ENCODE results near the gene LMBR1. TPM values are rescaled to one million over a fixed set of nuclear protein-coding genes. Genes with fewer than 3 reads are reported as not detected.
"Not testable (repeated sequence)": the region's sequence is repeated elsewhere in the genome, so short reads cannot be mapped to it uniquely, and the experiment has no call there.

The LMBR1 gene
- total RNA-seq, 1 donor from 2014 or later, result 30.7 TPM

GRCh38 chr7:156823435-156823834 lies 69.5 kb downstream of the LMBR1 start:
- intact Hi-C loops (cut with DNase I), result no loop called here

GRCh38 chr7:156820445-156821063 lies 72.4 kb downstream of the LMBR1 start:
- ATAC-seq (ENCODE audit: poor library complexity) (no peak), DNase-seq (no peak)
- intact Hi-C loops (cut with DNase I), result no loop called here

More at GRCh38 chr7:156823435-156823834, 69.5 kb downstream of the LMBR1 start:
- ATAC-seq (ENCODE audit: poor library complexity) (no peak), DNase-seq (no peak)

GRCh38 chr7:156819733-156820295 lies 73.2 kb downstream of the LMBR1 start:
- DNase-seq (no peak), ATAC-seq (ENCODE audit: poor library complexity) (no peak)
- intact Hi-C loops (cut with DNase I), result loop anchor here (10.0 kb wide), 1 partner anchor 1025 kb away; no protein-coding TSS in a partner anchor

- DNase-seq, result no peak
- intact Hi-C loops (cut with DNase I), result loop anchor here (10.0 kb wide), 1 partner anchor 1023 kb away; no protein-coding TSS in a partner anchor
- ATAC-seq (ENCODE audit: poor library complexity), result no peak
Observed at GRCh38 chr7:156818133-156818532, 74.8 kb downstream of the LMBR1 start.

GRCh38 chr7:156816943-156817572 lies 75.9 kb downstream of the LMBR1 start:
- intact Hi-C loops (cut with DNase I), result loop anchor here (10.0 kb wide), 1 partner anchor 1022 kb away; no protein-coding TSS in a partner anchor
- ATAC-seq (ENCODE audit: poor library complexity), result no peak
- DNase-seq, result no peak

GRCh38 chr7:156811706-156812105 lies 81.3 kb downstream of the LMBR1 start:
- no peak for ATAC-seq (ENCODE audit: poor library complexity)
- no peak for DNase-seq
- intact Hi-C loops (cut with DNase I), result loop anchor here (10.0 kb wide), 1 partner anchor 1017 kb away; no protein-coding TSS in a partner anchor

GRCh38 chr7:156803656-156804055 lies 89.3 kb downstream of the LMBR1 start:
- DNase-seq; ATAC-seq (ENCODE audit: poor library complexity); intact Hi-C loops (cut with DNase I): not testable (repeated sequence)

- ATAC-seq (ENCODE audit: poor library complexity) (no peak), DNase-seq (no peak)
- intact Hi-C loops (cut with DNase I), result no loop called here
Observed at GRCh38 chr7:156802214-156802613, 90.8 kb downstream of the LMBR1 start.

GRCh38 chr7:156795415-156795814 lies 97.6 kb downstream of the LMBR1 start:
- no peak for ATAC-seq (ENCODE audit: poor library complexity)
- intact Hi-C loops (cut with DNase I), result no loop called here

GRCh38 chr7:156793334-156793733 lies 99.6 kb downstream of the LMBR1 start:
- no peak for ATAC-seq (ENCODE audit: poor library complexity)
- intact Hi-C loops (cut with DNase I), result no loop called here
- DNase-seq, result no peak

More at GRCh38 chr7:156795415-156795814, 97.6 kb downstream of the LMBR1 start:
- no peak for DNase-seq

- no peak for ATAC-seq (ENCODE audit: poor library complexity)
- peak; percentile 52 for DNase-seq
- intact Hi-C loops (cut with DNase I), result no loop called here
Observed at GRCh38 chr7:156792611-156793010, 100.4 kb downstream of the LMBR1 start.

- intact Hi-C loops (cut with DNase I), result no loop called here
- ATAC-seq (ENCODE audit: poor library complexity) (no peak), DNase-seq (no peak)
Observed at GRCh38 chr7:156791241-156791640, 101.7 kb downstream of the LMBR1 start.

- ATAC-seq (ENCODE audit: poor library complexity), result no peak
- no peak for DNase-seq
- intact Hi-C loops (cut with DNase I), result no loop called here
Observed at GRCh38 chr7:156790264-156790663, 102.7 kb downstream of the LMBR1 start.

GRCh38 chr7:156785998-156786543 lies 106.9 kb downstream of the LMBR1 start:
- DNase-seq (no peak), ATAC-seq (ENCODE audit: poor library complexity) (no peak)
- intact Hi-C loops (cut with DNase I), result no loop called here

- intact Hi-C loops (cut with DNase I), result no loop called here
- DNase-seq, result no peak
- ATAC-seq (ENCODE audit: poor library complexity), result no peak
Observed at GRCh38 chr7:156783864-156784263, 109.1 kb downstream of the LMBR1 start.

GRCh38 chr7:156781972-156782371 lies 111.0 kb downstream of the LMBR1 start:
- no peak for ATAC-seq (ENCODE audit: poor library complexity)

GRCh38 chr7:156780724-156781455 lies 112.1 kb downstream of the LMBR1 start:
- intact Hi-C loops (cut with DNase I), result no loop called here
- DNase-seq (no peak), ATAC-seq (ENCODE audit: poor library complexity) (no peak)

More at GRCh38 chr7:156781972-156782371, 111.0 kb downstream of the LMBR1 start:
- no peak for DNase-seq
- intact Hi-C loops (cut with DNase I), result no loop called here

- DNase-seq (no peak), ATAC-seq (ENCODE audit: poor library complexity) (no peak)
- intact Hi-C loops (cut with DNase I), result no loop called here
Observed at GRCh38 chr7:156778668-156779067, 114.3 kb downstream of the LMBR1 start.

- intact Hi-C loops (cut with DNase I), result no loop called here
- no peak for ATAC-seq (ENCODE audit: poor library complexity)
- DNase-seq, result no peak
Observed at GRCh38 chr7:156778201-156778600, 114.8 kb downstream of the LMBR1 start.

Data from Right ventricle myocardium superior (tissue), 1 donor.